DMS79 treated with DMSO at 0.1 percent for 48 hours (cell line): ENCODE results near the gene DOCK1.

ENCODE experiments used
- DNase-seq: peaks from one replicate; lab custom pipeline; 2025; lab: John Stamatoyannopoulos, UW

Gene DOCK1

DNA sequence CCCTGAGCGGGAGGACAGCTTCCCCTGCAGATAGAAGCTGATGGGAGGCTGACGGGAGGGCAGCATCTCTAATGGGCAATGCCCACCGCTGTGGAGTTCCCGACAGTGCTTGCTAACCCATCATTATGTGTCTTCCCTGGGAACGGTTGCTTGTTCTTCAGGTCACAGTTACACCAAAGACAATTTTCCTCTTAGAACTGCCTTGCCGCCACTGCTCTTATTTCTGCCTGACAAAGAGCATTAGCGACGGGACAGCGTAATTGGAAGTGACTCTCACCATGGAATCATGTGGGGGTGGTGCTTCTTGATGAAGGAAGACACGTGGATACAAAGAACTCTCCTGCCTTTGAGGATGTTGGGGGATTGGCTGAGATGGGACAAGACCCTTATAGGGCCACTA, 562.6 kb downstream of the DOCK1 start:
- DNase-seq = no peak

DNA sequence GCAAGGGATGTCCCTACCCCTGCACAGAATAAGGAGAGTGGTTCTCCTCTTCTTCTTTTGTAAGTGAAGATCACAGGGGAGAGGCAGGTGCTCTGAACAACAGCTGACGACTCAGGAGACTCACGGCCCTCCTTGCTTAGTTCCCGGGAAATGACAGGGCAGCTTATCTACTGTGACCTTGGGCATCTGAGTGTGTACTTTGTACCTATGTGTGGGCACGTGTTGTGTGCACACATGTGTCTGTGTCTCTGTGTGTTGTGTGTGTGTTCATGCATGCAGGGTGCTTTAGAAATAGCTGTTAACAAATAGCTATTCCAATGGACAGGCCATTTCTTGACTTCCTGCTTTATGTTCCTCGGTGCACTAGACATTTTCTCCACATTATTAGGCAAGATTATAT, 563.4 kb downstream of the DOCK1 start:
- no peak for DNase-seq

GRCh38 chr10:127470911-127471310, 565.7 kb downstream of the DOCK1 start:
- DNase-seq = no peak

DNA sequence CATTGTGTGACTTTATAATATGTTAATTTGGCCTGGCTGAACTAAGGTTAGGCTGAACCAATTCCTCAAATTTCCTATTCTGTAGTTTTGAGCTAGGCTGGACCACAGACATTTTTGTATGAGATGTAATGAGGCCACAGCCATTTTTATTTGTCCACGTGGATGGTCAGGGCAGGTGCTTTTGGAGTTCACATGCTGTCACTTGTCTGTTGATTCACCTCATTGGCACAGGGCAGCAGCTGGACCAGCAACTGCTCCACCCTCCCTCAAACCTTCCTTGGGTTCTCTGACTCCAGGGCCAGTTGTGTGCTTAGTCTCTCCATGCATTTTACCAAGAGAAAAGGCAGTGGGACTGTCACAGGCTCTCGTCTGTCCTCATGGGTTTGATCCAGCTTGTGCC, 567.7 kb downstream of the DOCK1 start:
- no peak for DNase-seq

GRCh38 chr10:127474501-127474900, 569.3 kb downstream of the DOCK1 start:
- DNase-seq = no peak

DNA sequence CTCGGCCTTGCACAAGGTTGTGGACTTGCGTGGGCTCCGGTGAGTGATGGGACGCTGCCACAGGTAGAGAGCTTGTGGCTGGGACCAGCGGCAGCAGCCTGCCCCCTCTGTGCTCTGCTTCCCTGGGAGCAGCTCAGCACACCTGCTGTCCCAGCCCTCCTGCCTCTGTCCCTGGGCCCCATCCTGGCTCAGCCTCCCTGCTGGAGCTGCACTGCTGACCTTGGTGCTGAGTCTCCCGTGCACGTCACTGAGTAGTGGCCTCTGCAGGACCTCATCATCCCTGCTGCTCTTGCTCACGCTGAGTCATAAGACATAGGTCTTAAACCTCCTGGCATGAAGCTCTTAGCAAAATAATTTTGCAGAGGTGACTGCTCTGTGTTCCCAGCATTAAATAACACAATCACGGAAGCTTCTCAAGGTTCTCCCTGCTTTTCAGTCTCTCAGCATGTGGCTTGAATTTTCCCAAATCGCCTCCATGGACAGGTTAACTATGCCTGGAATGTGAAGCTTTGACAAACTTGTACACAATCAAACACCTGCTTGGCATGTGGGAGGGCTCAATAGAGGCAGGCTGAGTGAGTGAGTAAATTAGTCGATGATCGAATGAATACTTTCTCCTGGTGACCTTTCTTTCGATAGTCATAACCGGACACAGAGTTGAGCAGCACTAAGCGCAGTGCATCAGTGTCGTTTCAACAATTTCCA, 580.1 kb downstream of the DOCK1 start:
- DNase-seq = no peak

DNA sequence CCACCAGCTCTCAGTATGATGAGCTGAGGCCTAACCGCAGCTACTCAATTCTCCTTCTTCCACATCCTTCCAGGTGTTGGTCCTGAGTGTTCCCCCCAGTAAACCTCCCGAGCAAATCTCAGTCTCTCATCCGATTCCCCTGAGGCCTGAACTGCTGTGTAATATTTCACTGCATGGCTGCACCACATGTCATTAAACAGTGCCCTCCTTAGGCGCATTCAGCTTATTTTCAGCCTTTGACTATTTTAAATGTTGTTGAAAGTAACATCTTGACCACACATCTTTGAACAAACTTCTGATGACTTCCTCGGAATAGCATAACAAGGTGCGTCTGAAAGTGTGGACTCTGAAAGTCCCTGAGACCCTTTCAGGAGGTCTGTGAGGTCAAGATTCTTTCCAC, 581.1 kb downstream of the DOCK1 start:
- no peak for DNase-seq

DNA sequence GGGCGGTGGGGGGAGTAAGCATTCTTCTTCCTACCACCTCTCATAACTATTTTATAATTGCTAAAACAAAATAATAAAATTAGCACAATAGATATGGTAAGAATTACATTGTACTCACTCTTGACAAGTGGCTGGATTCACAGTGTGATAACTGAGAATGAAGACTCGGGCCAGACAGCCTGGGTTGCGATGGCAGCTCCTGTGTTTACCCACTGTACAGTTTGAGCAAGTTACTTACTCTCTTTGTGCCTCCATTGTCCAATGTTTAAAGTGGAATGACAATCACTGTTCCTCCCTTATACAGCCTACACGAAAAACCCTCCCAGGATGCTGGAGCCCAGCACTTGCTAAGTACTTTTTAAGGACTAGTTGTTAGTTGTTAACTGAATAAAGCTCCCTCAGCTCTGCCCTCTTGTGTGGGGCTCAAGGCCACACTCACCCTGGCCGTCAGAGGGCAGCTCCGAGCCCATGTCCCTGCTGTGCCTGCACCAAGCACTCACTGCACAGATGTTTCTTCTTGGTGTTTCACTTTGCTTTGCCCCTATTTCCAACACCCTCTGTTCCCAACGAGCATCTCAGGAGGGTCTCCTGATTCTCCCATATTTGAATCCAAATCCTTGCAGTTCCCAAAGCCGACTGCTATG, 587.5 kb downstream of the DOCK1 start:
- no peak for DNase-seq

- DNase-seq = no peak
These were observed 590.8 kb downstream of the DOCK1 start for GRCh38 chr10:127496035-127496434.

- no peak for DNase-seq
These were observed 592.5 kb downstream of the DOCK1 start for GRCh38 chr10:127497685-127498084.

GRCh38 chr10:127498087-127498486, 592.9 kb downstream of the DOCK1 start:
- no peak for DNase-seq

DNA sequence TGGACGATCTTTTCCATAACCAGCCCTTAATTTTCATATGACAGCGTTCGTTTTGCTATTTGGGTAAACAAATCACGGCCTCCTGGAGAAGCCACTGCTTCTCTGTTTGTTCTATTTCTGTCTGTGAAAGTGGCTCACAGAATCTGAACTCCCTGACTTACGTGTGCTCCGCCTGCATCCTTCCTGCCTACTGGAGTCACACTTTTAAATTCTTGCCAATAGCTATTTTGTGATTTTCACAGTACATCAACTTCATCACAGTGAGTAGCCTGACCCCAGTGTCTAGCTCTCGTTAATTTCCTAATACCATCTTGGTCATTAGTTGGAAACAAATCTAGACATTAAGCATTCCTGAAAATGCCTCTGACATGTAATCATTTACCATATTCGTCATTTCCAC, 594.9 kb downstream of the DOCK1 start:
- DNase-seq = no peak
